Stimulated activated CD8-positive, alpha-beta memory T cell treated with anti-CD3 and anti-CD28 coated beads, Interleukin-2, amount 100 ng/mL, for 48 hours (primary cell): ENCODE measurements around the gene BEX4.
A peak's percentile ranks its signal among the peaks of the same experiment; 100 is the strongest.

ENCODE experiments used
- DNase-seq, 2 donors: peaks; one replicate each; pipeline ENCODE4 v3.0.0-alpha.2; 2020; ENCODE audit warnings: low read depth in 2 of 2

BEX4 gene

DNA sequence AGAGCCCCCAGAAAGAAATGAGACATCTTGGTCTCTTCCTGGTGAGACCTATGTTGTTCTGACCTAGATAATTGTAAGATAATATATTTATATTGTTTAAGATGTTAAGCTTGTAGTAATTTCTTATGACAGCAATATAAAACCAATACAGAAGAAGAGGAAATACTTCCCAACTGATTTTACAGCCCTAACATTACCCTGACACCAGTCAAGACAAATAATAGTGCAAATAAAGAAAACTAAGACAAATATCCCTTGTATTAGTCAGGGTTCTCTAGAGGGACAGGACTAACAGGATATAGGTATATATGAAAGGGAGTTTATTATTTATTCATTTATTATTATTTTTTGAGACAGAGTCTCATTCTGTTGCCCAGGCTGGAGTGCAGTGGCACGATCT, 21.4 kb downstream of the BEX4 start:
- no peak for DNase-seq

DNA sequence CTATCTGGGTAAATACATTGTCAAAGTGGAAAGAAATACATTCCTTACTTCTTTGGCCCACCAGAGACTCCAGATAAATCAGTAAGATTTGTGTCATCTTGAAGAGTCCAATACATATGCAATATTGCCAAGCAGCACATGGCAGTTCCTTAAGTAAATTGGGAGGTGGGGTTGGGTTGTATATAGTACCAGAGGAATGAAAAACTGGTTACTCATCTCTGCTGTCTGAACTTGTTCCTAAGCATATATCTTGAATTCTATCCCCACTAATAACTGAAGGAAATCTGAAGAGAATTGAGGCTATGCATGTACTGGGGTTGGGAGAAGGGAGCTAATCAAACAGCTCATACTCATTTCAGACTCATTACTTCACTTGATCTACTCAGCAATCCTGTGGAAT, 25.2 kb downstream of the BEX4 start:
- DNase-seq: no peak

DNA sequence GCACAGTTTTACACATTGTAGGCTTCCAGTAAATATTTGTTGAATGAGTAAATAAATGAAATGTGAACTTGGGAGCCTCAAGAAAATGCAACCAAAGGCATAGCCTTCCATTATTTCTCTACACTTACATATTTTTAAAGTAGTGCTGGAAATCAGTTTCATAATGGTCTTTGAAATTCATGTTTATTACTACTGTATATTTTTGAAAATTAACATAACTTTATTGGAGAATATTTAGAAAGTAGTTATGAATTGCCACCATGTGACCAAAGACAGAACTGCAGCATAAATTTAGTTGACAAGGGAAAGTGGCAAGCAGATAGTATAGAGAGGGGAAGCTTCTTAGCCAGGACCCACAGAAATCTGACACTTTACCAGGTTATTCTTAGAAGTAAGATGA, 33.6 kb downstream of the BEX4 start:
- no peak for DNase-seq

DNA sequence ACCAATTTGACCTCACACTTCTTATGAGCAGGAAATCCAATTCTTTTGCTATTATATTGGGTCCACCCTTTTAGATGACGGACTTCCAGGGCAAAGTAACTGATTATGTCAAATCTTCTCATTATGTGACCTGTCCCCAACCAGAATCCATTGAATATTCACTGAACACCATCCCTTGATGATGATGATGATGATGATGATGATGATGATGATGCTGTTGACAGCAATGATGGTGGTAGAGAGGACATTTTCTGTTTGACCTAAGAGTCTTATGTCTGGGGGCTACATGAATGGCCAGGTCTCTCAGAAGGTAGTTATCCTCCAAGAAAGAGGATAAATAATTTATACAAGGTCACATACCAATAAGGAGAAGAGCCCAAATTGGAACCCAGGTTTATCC, 34.9 kb downstream of the BEX4 start:
- DNase-seq: no peak

DNA sequence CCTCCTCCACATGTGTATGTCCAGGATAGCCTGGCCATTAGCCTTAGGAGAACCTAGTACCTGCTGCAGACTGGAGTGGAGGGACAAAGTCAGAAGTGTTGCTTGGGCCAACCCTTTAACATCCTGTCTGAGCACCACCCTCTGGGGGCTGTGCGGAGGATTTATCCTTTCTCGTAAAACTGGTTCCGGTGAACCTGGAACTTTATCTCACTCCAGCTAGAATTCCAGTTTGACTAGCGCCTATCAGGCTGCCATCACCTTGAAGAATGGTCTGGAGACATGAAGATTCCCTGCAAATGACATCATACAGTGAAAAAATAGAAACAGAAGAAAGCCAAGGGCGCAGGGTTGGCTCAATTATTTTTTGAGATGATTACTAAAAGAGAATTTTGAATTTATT, 36.1 kb downstream of the BEX4 start:
- DNase-seq: no peak

DNA sequence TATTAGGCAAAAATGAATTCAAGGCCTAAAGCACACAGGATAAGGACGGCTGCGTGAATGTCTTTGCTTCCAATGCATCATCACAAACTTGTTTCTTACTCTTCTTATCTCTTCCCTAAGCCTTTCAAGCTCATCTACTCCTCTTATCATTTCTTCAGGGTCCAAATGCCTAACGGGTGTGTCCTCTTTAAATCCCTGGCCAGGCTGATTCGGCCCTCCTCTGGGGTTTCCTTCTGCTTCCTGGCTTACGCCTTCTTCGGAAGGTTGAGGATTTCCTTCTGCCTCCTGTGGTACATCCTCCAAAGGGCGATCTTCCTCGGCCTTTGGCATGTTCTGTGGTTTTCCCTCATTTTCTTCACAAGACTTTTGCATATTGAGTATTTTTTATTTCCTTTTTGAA, 38.7 kb downstream of the BEX4 start:
- DNase-seq: no peak

DNA sequence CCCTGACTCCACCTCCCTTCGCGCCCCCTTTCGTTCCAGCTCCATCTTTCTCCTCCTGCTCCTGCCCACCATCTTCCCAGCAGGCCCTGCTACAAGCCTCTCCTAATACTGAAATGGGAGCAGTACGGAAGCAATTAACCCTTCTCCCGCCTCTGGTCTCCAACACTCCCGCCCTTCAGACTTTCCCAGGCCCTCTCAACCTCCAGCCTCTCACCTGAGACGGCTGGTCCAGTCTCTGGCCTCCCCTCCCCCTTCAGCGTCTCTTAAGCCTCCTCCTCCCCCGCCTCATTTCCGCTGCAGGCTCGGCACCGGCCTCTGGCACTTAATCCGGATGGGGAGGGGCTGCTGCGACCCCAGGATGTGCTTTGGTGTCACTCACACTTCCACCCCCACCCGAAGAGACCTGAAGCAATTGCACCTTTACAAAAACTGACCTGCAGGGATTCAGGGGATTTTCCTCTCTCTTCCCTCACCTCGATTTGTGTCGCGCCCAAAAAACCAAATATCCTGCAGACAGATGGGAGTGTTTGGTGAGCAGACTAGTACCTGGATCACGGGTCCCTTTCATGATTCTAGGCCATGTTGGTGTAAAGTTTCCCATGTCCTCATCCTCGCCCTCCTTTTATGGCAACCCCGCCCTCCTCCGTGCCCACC, 39.4 kb downstream of the BEX4 start:
- DNase-seq: peak; percentile 14 to 22

DNA sequence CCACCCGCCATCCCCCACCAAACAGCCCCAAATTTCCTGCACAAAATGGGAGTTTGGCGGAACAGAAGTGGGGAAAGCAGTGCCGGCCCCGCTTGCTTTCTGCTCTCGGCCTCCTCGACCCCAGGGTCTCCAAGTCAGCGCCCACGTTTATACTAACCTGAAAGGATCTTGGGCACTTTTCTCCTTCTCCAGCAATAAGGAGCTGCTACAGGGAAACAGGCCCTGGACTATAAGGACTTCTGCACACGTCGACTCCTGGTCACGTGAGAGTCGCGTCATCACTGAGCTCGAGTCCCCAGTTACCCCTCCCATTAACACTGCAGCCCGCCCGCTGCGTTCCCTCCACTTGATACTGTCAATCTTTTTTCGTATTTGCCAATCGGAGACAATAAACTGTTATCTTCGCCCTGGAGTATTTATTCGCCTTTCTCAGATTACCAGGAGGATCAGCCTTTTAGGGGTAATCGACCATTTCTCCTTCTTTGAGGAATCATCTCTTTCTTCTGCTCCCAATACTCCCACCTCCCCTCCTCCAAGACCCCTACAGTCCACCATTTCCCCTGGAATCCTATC, 40.1 kb downstream of the BEX4 start, which contains the start of gene TCEAL8:
TCEAL8 (minus strand) TSS at position 235 of the 573 bp plus-strand sequence. CDS start 1,176 bp downstream, outside the sequence.
- DNase-seq: peak; percentile 47 to 56

DNA sequence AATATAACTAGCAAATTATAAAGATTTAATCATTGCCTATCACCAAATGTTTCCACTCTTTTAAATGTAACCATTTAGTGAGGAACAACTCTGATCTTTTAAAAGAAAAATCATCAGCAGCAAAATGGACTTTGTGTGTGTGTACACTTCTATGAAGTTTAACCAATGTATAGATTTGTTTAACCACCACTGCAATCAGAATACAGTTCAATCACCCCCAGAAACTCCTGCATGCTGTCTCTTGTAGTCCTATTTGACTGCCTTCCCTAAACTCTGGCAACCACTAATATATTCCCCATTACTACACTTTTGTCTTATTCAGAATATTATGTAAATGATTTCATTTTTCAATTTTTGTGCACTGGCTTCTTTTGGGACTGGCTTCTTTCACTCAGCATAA, 41.7 kb downstream of the BEX4 start:
- DNase-seq: no peak

DNA sequence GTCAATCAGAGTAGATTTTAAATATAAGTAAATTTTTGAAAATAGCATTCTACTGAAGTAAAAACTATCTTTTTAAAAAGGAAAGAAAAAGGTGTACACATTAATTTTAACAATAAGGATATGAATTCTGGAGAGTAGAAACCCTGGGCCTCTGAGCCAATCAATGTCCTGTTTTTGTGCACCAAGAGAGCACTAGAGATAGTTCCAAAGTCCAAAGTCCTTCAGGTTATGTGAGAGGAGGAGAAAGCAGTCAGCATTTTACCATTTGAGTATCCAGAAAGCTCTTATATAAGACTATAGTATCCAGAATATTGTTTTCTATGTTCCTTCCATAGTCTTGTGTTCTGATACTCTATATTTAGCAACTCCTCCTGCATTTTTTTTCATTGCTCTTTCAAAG, 43.4 kb downstream of the BEX4 start:
- DNase-seq: no peak
